Vagina (tissue), 2 donors: ENCODE results near the gene SNX24.

Source experiments
- CTCF ChIP-seq, 3 experiments: fragments of 450-650 bp in 2 of 3; fragments of 200-600 bp in 1 of 3; sonication (generic) in 1 of 3; IDR thresholded peaks; one replicate each; pipeline ENCODE4 v1.5.1; 2017 to 2019; ENCODE audit warnings: antibody characterized with exemption in 3 of 3, mild to moderate bottlenecking in 2 of 3, moderate library complexity in 2 of 3
- POLR2A ChIP-seq, 2 donors: fragments of 450-650 bp; IDR thresholded peaks; one replicate each; pipeline ENCODE4 v1.6.1; 2017; ENCODE audit warnings: antibody characterized with exemption in 2 of 2, mild to moderate bottlenecking in 2 of 2, moderate library complexity in 2 of 2
- POLR2AphosphoS5 ChIP-seq, 2 donors: sonication (generic); formaldehyde crosslinking; IDR thresholded peaks; one replicate each; pipeline ENCODE4 v1.9.0; 2017; ENCODE audit warnings: antibody characterized with exemption in 2 of 2, mild to moderate bottlenecking in 2 of 2, low read depth in 1 of 2; ENCODE audit not compliant: insufficient read depth in 1 of 2

- TF ChIP-seq CTCF (IDR thresholded peaks at IDR 0.05) (no peak), POLR2A (IDR thresholded peaks at IDR 0.05) (no peak), POLR2AphosphoS5 (IDR thresholded peaks at IDR 0.05; ENCODE audit: insufficient read depth in 1 of 2, low read depth in 1 of 2) (no peak)
These were observed 131.9 kb downstream of the SNX24 start for GRCh38 chr5:122977319-122977718.
